Measurements from ENCODE around the gene DAGLB.
"Not testable (repeated sequence)": the region's sequence is repeated elsewhere in the genome, so short reads cannot be mapped to it uniquely, and the experiment has no call there.

DAGLB gene

GRCh38 chr7:6380310-6381095, 67.3 kb downstream of the DAGLB start:
- no peak for TF ChIP-seq CTCF (IDR thresholded peaks at IDR 0.05; ENCODE audit: low read depth, low read length, missing control alignments)
- no peak for DNase-seq (ENCODE audit: low read depth)
- in situ Hi-C loops (cut with HindIII; ENCODE audit: low sequenced_read_pairs): no loop called here
- H3K4me3 ChIP-seq (ENCODE audit: low read depth, low read length): no peak overlapping the region

GRCh38 chr7:6379886-6380285, 67.9 kb downstream of the DAGLB start:
- DNase-seq (ENCODE audit: low read depth): no peak
- H3K4me3 ChIP-seq (ENCODE audit: low read depth, low read length): no peak overlapping the region
- no peak for TF ChIP-seq CTCF (IDR thresholded peaks at IDR 0.05; ENCODE audit: low read depth, low read length, missing control alignments)
- in situ Hi-C loops (cut with HindIII; ENCODE audit: low sequenced_read_pairs): no loop called here

GRCh38 chr7:6378556-6378955, 69.2 kb downstream of the DAGLB start:
- in situ Hi-C loops (cut with HindIII; ENCODE audit: low sequenced_read_pairs); H3K4me3 ChIP-seq (ENCODE audit: low read depth, low read length); DNase-seq (ENCODE audit: low read depth): not testable (repeated sequence)

- no peak overlapping the region for H3K4me3 ChIP-seq (ENCODE audit: low read depth, low read length)
- TF ChIP-seq CTCF (IDR thresholded peaks at IDR 0.05; ENCODE audit: low read depth, low read length, missing control alignments): no peak
- in situ Hi-C loops (cut with HindIII; ENCODE audit: low sequenced_read_pairs): no loop called here
Measured at GRCh38 chr7:6376820-6377219, 70.9 kb downstream of the DAGLB start.

GRCh38 chr7:6375348-6376101, 72.2 kb downstream of the DAGLB start:
- in situ Hi-C loops (cut with HindIII; ENCODE audit: low sequenced_read_pairs): no loop called here
- TF ChIP-seq CTCF (IDR thresholded peaks at IDR 0.05; ENCODE audit: low read depth, low read length, missing control alignments): no peak
- H3K4me3 ChIP-seq (ENCODE audit: low read depth, low read length): peak overlapping the region; percentile 88
- DNase-seq (ENCODE audit: low read depth): peak; percentile 16

More at GRCh38 chr7:6376820-6377219, 70.9 kb downstream of the DAGLB start:
- DNase-seq (ENCODE audit: low read depth): no peak

- DNase-seq (ENCODE audit: low read depth): no peak
- H3K4me3 ChIP-seq (ENCODE audit: low read depth, low read length): no peak overlapping the region
- in situ Hi-C loops (cut with HindIII; ENCODE audit: low sequenced_read_pairs): no loop called here
- no peak for TF ChIP-seq CTCF (IDR thresholded peaks at IDR 0.05; ENCODE audit: low read depth, low read length, missing control alignments)
Measured at GRCh38 chr7:6367701-6368211, 80.0 kb downstream of the DAGLB start.

GRCh38 chr7:6365451-6365850, 82.3 kb downstream of the DAGLB start:
- no peak for DNase-seq (ENCODE audit: low read depth)
- TF ChIP-seq CTCF (IDR thresholded peaks at IDR 0.05; ENCODE audit: low read depth, low read length, missing control alignments): no peak
- in situ Hi-C loops (cut with HindIII; ENCODE audit: low sequenced_read_pairs): no loop called here
- H3K4me3 ChIP-seq (ENCODE audit: low read depth, low read length): no peak overlapping the region

All from astrocyte of the cerebellum (primary cell).